Breast epithelium (tissue), 3 donors: Measurements from ENCODE around the gene FAM168B.

Source experiments
- CTCF ChIP-seq, 3 donors: fragments of 450-650 bp; IDR thresholded peaks; one replicate each; pipeline ENCODE4 v1.5.1; 2016 to 2017; ENCODE audit warnings: antibody characterized with exemption in 3 of 3, mild to moderate bottlenecking in 3 of 3, moderate library complexity in 3 of 3
- POLR2A ChIP-seq: fragments of 450-650 bp; IDR thresholded peaks from one replicate; pipeline ENCODE4 v1.6.1; 2016; ENCODE audit warnings: antibody characterized with exemption, mild to moderate bottlenecking, moderate library complexity

DNA sequence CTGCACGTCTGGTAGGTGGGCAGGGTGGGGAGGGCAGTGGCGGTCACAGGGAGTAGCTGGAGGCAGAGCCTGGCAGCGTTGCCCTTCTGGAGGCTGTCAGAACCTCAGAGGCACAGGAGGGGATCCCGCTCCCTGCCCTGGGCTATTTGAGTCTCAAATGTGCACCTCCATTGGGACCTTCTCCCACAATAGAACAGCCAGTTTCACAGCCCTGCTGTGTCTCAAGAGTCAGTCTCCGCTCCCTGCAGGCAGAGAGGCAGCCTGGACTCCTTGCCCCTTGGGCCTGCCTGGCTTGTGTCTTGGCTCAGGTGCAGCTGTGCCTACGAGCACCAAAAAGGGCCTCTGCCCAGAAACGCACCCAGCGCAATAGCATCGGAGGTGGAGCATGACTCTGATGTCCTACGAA is 57.4 kb downstream of the FAM168B start:
- TF ChIP-seq POLR2A (no peak), CTCF (IDR thresholded peaks at IDR 0.05) (no peak)
